Measurements from ENCODE around the gene DCLK1. TPM values are rescaled to one million over a fixed set of nuclear protein-coding genes. Genes with fewer than 3 reads are reported as not detected.

The DCLK1 gene
- total RNA-seq, 1 donor from 2014 or later: not detected

DNA sequence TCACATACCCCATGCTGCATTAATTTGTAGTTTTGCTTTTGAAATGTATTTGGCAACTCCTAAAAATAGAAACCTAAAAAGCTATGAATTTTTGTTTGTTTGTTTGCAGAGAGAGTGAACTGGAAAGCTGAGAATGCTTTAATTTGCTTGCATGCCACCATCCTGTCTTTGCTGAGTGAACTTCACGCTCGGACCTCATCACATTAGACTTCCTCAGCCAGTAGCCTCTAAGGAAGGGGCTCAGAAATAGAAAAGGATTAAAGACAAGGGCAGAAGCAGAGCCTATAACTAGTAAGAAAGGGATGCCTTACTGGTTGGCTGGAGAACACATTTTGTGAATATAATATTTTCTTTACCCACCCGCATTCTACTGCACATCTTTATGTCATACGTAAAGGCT lies 275.1 kb downstream of the DCLK1 start:
- H3K27ac Mint-ChIP-seq: no peak overlapping the region
- H3K27me3 Mint-ChIP-seq: peaks cover 8% of the 10 kb centered on the region
- H3K9me3 Mint-ChIP-seq: no peaks in the 10 kb centered on the region
- intact Hi-C loops (cut with micrococcal nuclease): no loop called here
- no peak overlapping the region for H3K4me3 Mint-ChIP-seq
- DNase-seq: no peak
- TF ChIP-seq, protein P1, sequence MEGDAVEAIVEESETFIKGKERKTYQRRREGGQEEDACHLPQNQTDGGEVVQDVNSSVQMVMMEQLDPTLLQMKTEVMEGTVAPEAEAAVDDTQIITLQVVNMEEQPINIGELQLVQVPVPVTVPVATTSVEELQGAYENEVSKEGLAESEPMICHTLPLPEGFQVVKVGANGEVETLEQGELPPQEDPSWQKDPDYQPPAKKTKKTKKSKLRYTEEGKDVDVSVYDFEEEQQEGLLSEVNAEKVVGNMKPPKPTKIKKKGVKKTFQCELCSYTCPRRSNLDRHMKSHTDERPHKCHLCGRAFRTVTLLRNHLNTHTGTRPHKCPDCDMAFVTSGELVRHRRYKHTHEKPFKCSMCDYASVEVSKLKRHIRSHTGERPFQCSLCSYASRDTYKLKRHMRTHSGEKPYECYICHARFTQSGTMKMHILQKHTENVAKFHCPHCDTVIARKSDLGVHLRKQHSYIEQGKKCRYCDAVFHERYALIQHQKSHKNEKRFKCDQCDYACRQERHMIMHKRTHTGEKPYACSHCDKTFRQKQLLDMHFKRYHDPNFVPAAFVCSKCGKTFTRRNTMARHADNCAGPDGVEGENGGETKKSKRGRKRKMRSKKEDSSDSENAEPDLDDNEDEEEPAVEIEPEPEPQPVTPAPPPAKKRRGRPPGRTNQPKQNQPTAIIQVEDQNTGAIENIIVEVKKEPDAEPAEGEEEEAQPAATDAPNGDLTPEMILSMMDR (IDR thresholded peaks at IDR 0.05): no peak
- ChIA-PET CTCF (no interaction called here), POLR2A (no interaction called here)
- no peak for ATAC-seq (ENCODE audit: low read depth)
- no peaks in the 10 kb centered on the region for H3K4me1 Mint-ChIP-seq
- no peaks in the 10 kb centered on the region for H3K36me3 Mint-ChIP-seq (ENCODE audit: low read depth)

DNA sequence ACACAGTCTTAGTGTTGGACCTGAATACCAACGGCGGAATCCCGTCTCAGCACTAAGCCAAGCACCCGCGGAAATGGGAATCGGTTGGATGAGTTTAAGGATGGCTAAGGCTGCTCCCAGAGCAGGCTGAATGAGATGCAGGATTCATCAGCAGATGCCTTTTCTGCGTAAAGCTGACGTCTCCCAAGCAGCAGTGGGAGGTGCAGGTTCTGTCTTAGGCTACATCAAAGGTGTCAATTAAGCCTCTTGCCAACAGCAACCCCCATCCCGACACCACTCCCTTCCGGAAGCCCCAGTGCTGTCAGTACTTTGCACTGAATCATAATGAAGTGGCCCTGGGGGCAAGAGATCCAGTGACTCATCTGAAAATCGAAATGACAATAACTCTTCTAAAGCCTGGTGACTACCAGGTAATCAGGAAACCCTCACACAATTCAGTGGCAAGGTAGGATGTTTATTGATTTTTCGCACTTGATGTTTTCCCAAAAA lies 275.6 kb downstream of the DCLK1 start:
- intact Hi-C loops (cut with micrococcal nuclease): no loop called here
- ChIA-PET POLR2A (no interaction called here), CTCF (no interaction called here)
- ATAC-seq (ENCODE audit: low read depth) (no peak), DNase-seq (no peak)
- no peaks in the 10 kb centered on the region for H3K9me3 Mint-ChIP-seq
- TF ChIP-seq, protein P1 (IDR thresholded peaks at IDR 0.05): no peak
- peaks cover 8% of the 10 kb centered on the region for H3K27me3 Mint-ChIP-seq
- H3K27ac Mint-ChIP-seq: no peak overlapping the region
- no peaks in the 10 kb centered on the region for H3K4me1 Mint-ChIP-seq
- H3K36me3 Mint-ChIP-seq (ENCODE audit: low read depth): no peaks in the 10 kb centered on the region
- H3K4me3 Mint-ChIP-seq: no peak overlapping the region

DNA sequence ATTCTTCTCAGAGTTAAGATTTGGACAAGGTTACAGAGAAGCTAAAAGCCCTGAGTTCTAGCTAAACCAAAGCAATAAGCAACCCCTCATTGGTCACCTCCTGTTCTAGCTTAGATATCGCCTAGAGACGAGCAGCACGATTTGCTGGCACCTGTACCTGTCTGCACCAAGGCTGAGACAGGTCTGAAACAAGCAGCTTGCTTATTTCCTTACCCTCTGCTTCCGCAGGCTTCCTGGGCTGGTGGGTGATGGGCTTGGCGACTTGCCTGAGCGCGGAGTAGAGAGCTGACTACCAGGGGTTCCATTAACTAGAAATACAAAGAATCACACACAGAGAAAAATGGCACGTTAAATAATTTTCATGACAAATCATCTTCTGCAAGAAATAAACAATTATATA lies 276.9 kb downstream of the DCLK1 start:
- intact Hi-C loops (cut with micrococcal nuclease): no loop called here
- H3K27ac Mint-ChIP-seq: no peak overlapping the region
- H3K4me3 Mint-ChIP-seq: no peak overlapping the region
- ATAC-seq (ENCODE audit: low read depth) (no peak), DNase-seq (no peak)
- TF ChIP-seq, protein P1 (IDR thresholded peaks at IDR 0.05): no peak
- H3K36me3 Mint-ChIP-seq (ENCODE audit: low read depth): no peaks in the 10 kb centered on the region
- ChIA-PET CTCF (no interaction called here), POLR2A (no interaction called here)
- H3K27me3 Mint-ChIP-seq: peaks cover 8% of the 10 kb centered on the region
- no peaks in the 10 kb centered on the region for H3K9me3 Mint-ChIP-seq
- H3K4me1 Mint-ChIP-seq: no peaks in the 10 kb centered on the region

DNA sequence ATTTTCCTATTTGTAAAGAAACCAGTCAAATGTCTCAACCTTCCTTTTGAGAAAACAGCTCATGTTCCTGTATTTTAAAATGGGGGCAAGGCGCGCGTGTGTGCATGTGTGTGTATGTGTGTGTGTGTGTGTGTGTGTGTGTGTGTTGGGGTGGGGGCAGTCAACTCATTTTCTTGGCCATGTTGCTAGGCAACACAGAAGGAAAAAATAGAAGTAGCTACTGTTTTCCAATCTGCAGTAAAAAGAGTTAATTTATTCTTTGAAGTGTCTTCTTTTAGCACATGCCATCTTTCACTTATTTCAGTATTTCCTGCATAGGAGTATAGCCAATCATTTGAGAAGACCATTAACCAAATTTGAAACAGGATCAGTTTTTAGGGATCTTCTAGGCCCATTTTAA lies 279.3 kb downstream of the DCLK1 start:
- H3K4me3 Mint-ChIP-seq: no peak overlapping the region
- no peaks in the 10 kb centered on the region for H3K36me3 Mint-ChIP-seq (ENCODE audit: low read depth)
- CTCF ChIA-PET: no interaction called here
- ATAC-seq (ENCODE audit: low read depth): no peak
- no peaks in the 10 kb centered on the region for H3K9me3 Mint-ChIP-seq
- H3K27ac Mint-ChIP-seq: no peak overlapping the region
- TF ChIP-seq, protein P1 (IDR thresholded peaks at IDR 0.05): no peak
- peaks cover 8% of the 10 kb centered on the region for H3K27me3 Mint-ChIP-seq
- POLR2A ChIA-PET: no interaction called here
- intact Hi-C loops (cut with micrococcal nuclease): no loop called here
- no peaks in the 10 kb centered on the region for H3K4me1 Mint-ChIP-seq
- DNase-seq: no peak

DNA sequence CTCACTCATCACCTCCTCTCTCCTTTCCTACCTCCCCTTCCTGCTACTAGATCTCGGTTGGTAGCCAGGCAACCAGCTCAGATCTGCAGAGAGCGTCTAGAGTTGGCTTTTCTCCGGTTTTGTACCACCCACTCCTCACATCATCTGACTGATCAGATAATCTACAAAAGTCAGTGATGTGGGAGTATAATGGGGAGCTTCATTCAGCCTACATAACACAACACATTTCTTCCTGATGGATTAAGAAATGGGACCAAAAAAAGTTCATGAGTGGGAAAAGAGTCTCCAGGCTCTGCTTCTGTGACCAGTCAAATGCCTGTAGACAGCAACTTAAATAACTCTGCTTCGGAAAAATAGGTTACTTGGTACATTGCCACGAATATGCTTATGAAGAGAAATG lies 279.8 kb downstream of the DCLK1 start:
- Mint-ChIP-seq H3K27ac (no peak overlapping the region), H3K27me3 (peaks cover 5% of the 10 kb centered on the region), H3K4me1 (no peaks in the 10 kb centered on the region), H3K36me3 (ENCODE audit: low read depth) (no peaks in the 10 kb centered on the region), H3K9me3 (no peaks in the 10 kb centered on the region), H3K4me3 (no peak overlapping the region)
- TF ChIP-seq, protein P1 (IDR thresholded peaks at IDR 0.05): no peak
- intact Hi-C loops (cut with micrococcal nuclease): no loop called here
- DNase-seq: no peak
- ATAC-seq (ENCODE audit: low read depth): no peak
- CTCF ChIA-PET: no interaction called here
- POLR2A ChIA-PET: no interaction called here

All from activated B cell treated with CpG ODN at 0.5 μM for 24 hours (primary cell).